H1 (cell line): Measurements from ENCODE around the gene LIN54. TPM values are rescaled to one million over a fixed set of nuclear protein-coding genes. Genes with fewer than 3 reads are reported as not detected.

Source experiments
- CTCF ChIA-PET: fragments of 300-600 bp; sonication (Branson Sonifier 250); formaldehyde crosslinking; loops from one replicate; lab custom pipeline; 2021; ENCODE audit not compliant: partially characterized antibody; lab: Charles Lee
- POLR2A ChIA-PET: fragments of 300-600 bp; sonication (Branson Sonifier 250); formaldehyde crosslinking; loops from one replicate; lab custom pipeline; 2021; ENCODE audit warnings: inconsistent platforms; ENCODE audit not compliant: partially characterized antibody; lab: Charles Lee
- DNase-seq, 2 experiments: peaks; one replicate each; pipeline versions ENCODE4 v3.0.0 to v3.0.0-alpha.2; 2010 to 2022; ENCODE audit warnings: low spot score in 2 of 2, low read depth in 1 of 2, mixed read lengths in 1 of 2
- FAIRE-seq: peaks from 2 replicates; lab custom pipeline; 2011; peaks lifted over from hg19 to GRCh38; lab: Jason Lieb, UNC
- H2AFZ ChIP-seq: 2 replicates; pipeline ENCODE4 v1.8.1; 2012; ENCODE audit warnings: low read length, inconsistent platforms
- H2AK5ac ChIP-seq: 2 replicates; pipeline ENCODE4 v1.6.1; 2013; ENCODE audit warnings: low read depth, low read length
- H2BK120ac ChIP-seq: replicated peaks from 2 replicates; pipeline ENCODE3; 2013; ENCODE audit warnings: low read depth, low read length, inconsistent platforms
- H2BK12ac ChIP-seq: 2 replicates; pipeline ENCODE4 v1.6.1; 2013; ENCODE audit warnings: low read depth, low read length
- H2BK15ac ChIP-seq: 2 replicates; pipeline ENCODE4 v1.6.1; 2013; ENCODE audit warnings: low read length
- H2BK20ac ChIP-seq: 2 replicates; pipeline ENCODE4 v1.6.1; 2013; ENCODE audit warnings: low read length
- H2BK5ac ChIP-seq: 2 replicates; pipeline ENCODE4 v1.6.1; 2013; ENCODE audit warnings: low read depth, low read length
- H3K14ac ChIP-seq: 2 replicates; pipeline ENCODE4 v1.6.1; 2013; ENCODE audit warnings: inconsistent platforms; ENCODE audit not compliant: insufficient read length
- H3K18ac ChIP-seq: 2 replicates; pipeline ENCODE4 v1.6.1; 2013; ENCODE audit warnings: low read length; ENCODE audit errors: extremely low read depth
- H3K23ac ChIP-seq: 2 replicates; pipeline ENCODE4 v1.6.1; 2013; ENCODE audit warnings: inconsistent platforms; ENCODE audit not compliant: insufficient read length
- H3K23me2 ChIP-seq: 2 replicates; pipeline ENCODE4 v1.6.1; 2013; ENCODE audit warnings: low read depth, low read length
- H3K27ac ChIP-seq: 2 replicates; pipeline ENCODE4 v1.6.1; 2011; ENCODE audit warnings: low read depth, low read length, inconsistent platforms
- H3K27me3 ChIP-seq, 4 experiments: replicated peaks in 1 of 4; 1 replicate in 1 of 4; 2 replicates in 3 of 4; pipeline versions ENCODE4 v1.6.1 to v1.8.1; 2011 to 2013; ENCODE audit warnings: low read length in 3 of 4, mild to moderate bottlenecking in 3 of 4, inconsistent platforms in 2 of 4, mixed read lengths in 2 of 4, moderate library complexity in 1 of 4; ENCODE audit not compliant: control insufficient read depth in 3 of 4, insufficient read depth in 3 of 4; ENCODE audit errors: extremely low read depth in 1 of 4
- H3K36me3 ChIP-seq, 4 experiments: 2 replicates each; pipeline versions ENCODE4 v1.6.1 to v1.8.1; 2011 to 2013; ENCODE audit warnings: mild to moderate bottlenecking in 4 of 4, low read length in 3 of 4, moderate library complexity in 2 of 4, control low read depth in 1 of 4, inconsistent platforms in 1 of 4; ENCODE audit not compliant: insufficient read depth in 4 of 4, control insufficient read depth in 2 of 4
- H3K4ac ChIP-seq: replicated peaks from 2 replicates; pipeline ENCODE3; 2013; ENCODE audit warnings: low read length, low read depth, mixed read lengths, inconsistent platforms; ENCODE audit not compliant: insufficient read length
- H3K4me1 ChIP-seq, 4 experiments: replicated peaks in 1 of 4; 1 replicate in 1 of 4; 2 replicates in 3 of 4; pipeline versions ENCODE4 v1.6.1 to v1.8.1; 2011 to 2013; ENCODE audit warnings: low read length in 3 of 4, inconsistent platforms in 2 of 4, mixed read lengths in 1 of 4; ENCODE audit not compliant: insufficient read depth in 4 of 4, control insufficient read depth in 3 of 4
- H3K4me2 ChIP-seq, 2 experiments: 2 replicates each; pipeline versions ENCODE4 v1.6.1 to v1.8.1; 2011 to 2013; ENCODE audit warnings: low read depth in 2 of 2, low read length in 2 of 2, control low read depth in 1 of 2, inconsistent platforms in 1 of 2, mild to moderate bottlenecking in 1 of 2; ENCODE audit not compliant: insufficient read depth in 1 of 2
- H3K4me3 ChIP-seq, 4 experiments: fragments of 200-600, 300-600 bp in 1 of 4; sonication (generic), shearing (Covaris generic), sonication (Bioruptor Twin) in 1 of 4; 2 replicates each; pipeline versions ENCODE4 v1.5.1 to v1.8.1; 2011 to 2016; ENCODE audit warnings: low read length in 4 of 4, low read depth in 3 of 4, control low read depth in 2 of 4, inconsistent platforms in 2 of 4, mild to moderate bottlenecking in 2 of 4, mixed read lengths in 1 of 4, moderate library complexity in 1 of 4; ENCODE audit not compliant: insufficient read depth in 2 of 4; ENCODE audit errors: extremely low read depth in 1 of 4
- H3K56ac ChIP-seq: replicated peaks from 2 replicates; pipeline ENCODE3; 2013; ENCODE audit warnings: low read depth, mild to moderate bottlenecking, mixed read lengths, low read length, inconsistent platforms; ENCODE audit not compliant: insufficient read length
- H3K79me1 ChIP-seq: 2 replicates; pipeline ENCODE4 v1.6.1; 2013; ENCODE audit warnings: low read depth, low read length, control low read depth
- H3K79me2 ChIP-seq, 2 experiments: 2 replicates each; pipeline versions ENCODE4 v1.6.1 to v1.8.1; 2012 to 2013; ENCODE audit warnings: low read length in 2 of 2, mild to moderate bottlenecking in 2 of 2, inconsistent platforms in 1 of 2; ENCODE audit not compliant: insufficient read depth in 2 of 2, control insufficient read depth in 1 of 2
- H3K9ac ChIP-seq, 4 experiments: replicated peaks in 1 of 4; 1 replicate in 1 of 4; 2 replicates in 3 of 4; pipeline versions ENCODE4 v1.6.1 to v1.8.1; 2011 to 2013; ENCODE audit warnings: low read depth in 3 of 4, low read length in 3 of 4, control low read depth in 2 of 4, mild to moderate bottlenecking in 2 of 4, moderate library complexity in 2 of 4, inconsistent platforms in 1 of 4; ENCODE audit errors: extremely low read depth in 1 of 4
- H3K9me3 ChIP-seq, 2 experiments: 2 replicates each; pipeline versions ENCODE4 v1.6.1 to v1.8.1; 2012 to 2013; ENCODE audit warnings: mild to moderate bottlenecking in 2 of 2, moderate library complexity in 2 of 2, control low read depth in 1 of 2, inconsistent platforms in 1 of 2, low read depth in 1 of 2, low read length in 1 of 2, mixed read lengths in 1 of 2; ENCODE audit not compliant: insufficient read depth in 2 of 2
- H4K20me1 ChIP-seq, 2 experiments: replicated peaks in 1 of 2; 2 replicates each; pipeline versions ENCODE3 to v1.8.1; 2011 to 2013; ENCODE audit warnings: inconsistent platforms in 2 of 2, low read length in 2 of 2, mild to moderate bottlenecking in 1 of 2; ENCODE audit not compliant: insufficient read depth in 2 of 2, control insufficient read depth in 1 of 2
- H4K5ac ChIP-seq: 2 replicates; pipeline ENCODE4 v1.6.1; 2013; ENCODE audit warnings: low read length, low read depth, mixed read lengths, inconsistent platforms; ENCODE audit not compliant: insufficient read length
- H4K8ac ChIP-seq: 2 replicates; pipeline ENCODE4 v1.8.0; 2013; ENCODE audit warnings: mild to moderate bottlenecking, moderate library complexity, low read length, inconsistent platforms; ENCODE audit not compliant: insufficient read depth; ENCODE audit errors: extremely low read depth
- H4K91ac ChIP-seq: replicated peaks from 2 replicates; pipeline ENCODE3; 2013; ENCODE audit warnings: low read length, mixed read lengths, inconsistent platforms; ENCODE audit not compliant: insufficient read length
- GABPA ChIP-seq: IDR thresholded peaks from 2 replicates; pipeline ENCODE4 v1.6.1; 2011; ENCODE audit warnings: mild to moderate bottlenecking, low read length, moderate library complexity, borderline replicate concordance; ENCODE audit not compliant: insufficient read depth
- KDM5A ChIP-seq: fragments of 200-600 bp; IDR thresholded peaks from 2 replicates; pipeline ENCODE4 v1.7.1; 2012; ENCODE audit warnings: mild to moderate bottlenecking, low read length, inconsistent platforms, mixed read lengths
- POLR2A ChIP-seq, 2 experiments: IDR thresholded peaks; 1 replicate in 1 of 2; 2 replicates in 1 of 2; pipeline ENCODE4 v1.6.1; 2011; ENCODE audit warnings: low read depth in 2 of 2, low read length in 2 of 2, mild to moderate bottlenecking in 2 of 2; ENCODE audit errors: control extremely low read depth in 1 of 2
- RAD21 ChIP-seq, 2 experiments: IDR thresholded peaks in 1 of 2; conservative IDR thresholded peaks in 1 of 2; 2 replicates each; pipeline ENCODE4 v1.6.1; 2011; ENCODE audit warnings: low read depth in 2 of 2, low read length in 2 of 2, improper control_type of control experiment in 1 of 2, inconsistent platforms in 1 of 2, mild to moderate bottlenecking in 1 of 2, moderate library complexity in 1 of 2
- RFX5 ChIP-seq: IDR thresholded peaks from 2 replicates; pipeline ENCODE4 v1.6.1; 2011; ENCODE audit warnings: low read depth, low read length, improper control_type of control experiment, borderline replicate concordance
- TCF12 ChIP-seq: IDR thresholded peaks from 2 replicates; pipeline ENCODE4 v1.6.1; 2011; ENCODE audit warnings: low read depth, mild to moderate bottlenecking, low read length
- WGBS, 2 experiments: shearing (Covaris generic) in 1 of 2; methylation state at CpG; one replicate each; pipeline versions ENCODE4 v1.1.6 to v1.1.7; 2013 to 2015; ENCODE audit warnings: low lambda C conversion rate in 2 of 2, mixed read lengths in 2 of 2, inconsistent platforms in 1 of 2, low coverage in 1 of 2, missing lambda C conversion rate in 1 of 2; ENCODE audit not compliant: insufficient replicate concordance in 2 of 2, insufficient coverage in 1 of 2, insufficient read length in 1 of 2; ENCODE audit errors: extremely low coverage in 1 of 2, missing lambda C conversion rate in 1 of 2; 5-methylcytosine and 5-hydroxymethylcytosine counted together
- polyA plus RNA-seq, 7 experiments: library from polyadenylated mRNA; depleted of rRNA in 3 of 7; stranded (reverse) in 5 of 7; unstranded in 2 of 7; fragments of >200 nt in 5 of 7; fragments of 200-250 nt in 2 of 7; gene quantifications; 1 replicate in 5 of 7; 2 replicates in 1 of 7; 4 replicates in 1 of 7; pipeline versions ENCODE4 v1.2.1 to v1.2.3, GENCODE V29; 2011 to 2013; ENCODE audit warnings: missing spikeins in 2 of 7, mixed read lengths in 2 of 7
- total RNA-seq: library from RNA; stranded (reverse); fragmentation: NEBNext Ultra II Directional; extraction: Animal tissue kit (Norgen Biotek cat#: 25700); gene quantifications from 2 replicates; pipeline ENCODE4 v1.2.1, GENCODE V29; 2021

The LIN54 gene
- total and polyA plus RNA-seq, 2 of the 8 experiments (the other 6 are each of a cell fraction or from before 2014, with no cell fraction given), result 5.7 to 11.1 TPM

DNA sequence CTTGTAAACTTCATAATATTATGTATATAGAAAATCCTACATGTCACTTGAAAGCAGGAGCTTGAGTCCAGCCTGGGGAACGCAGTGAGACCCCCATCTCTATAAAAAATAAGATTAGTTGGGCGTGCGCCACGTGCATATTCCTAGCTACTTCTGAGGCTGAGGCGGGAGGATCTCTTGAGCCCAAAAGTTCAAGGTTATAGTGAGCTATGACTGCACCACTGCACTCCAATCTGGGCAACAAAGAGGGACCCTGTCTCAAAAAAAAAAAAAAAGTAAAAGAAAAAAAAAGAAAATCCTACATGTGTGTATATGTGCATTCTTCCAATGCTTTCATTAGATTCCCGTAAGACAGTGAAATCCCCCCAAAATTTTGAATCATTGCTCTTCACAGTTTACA is 121.3 kb downstream of the LIN54 start:
- Histone ChIP-seq H3K9ac (no peak overlapping the region), H3K79me1 (no peaks in the 10 kb centered on the region), H2BK20ac (no peak overlapping the region), H2BK15ac (no peak overlapping the region), H2BK12ac (no peak overlapping the region), H3K4me3 (peak overlapping the region; percentile 93 to 100 (median 96); a peak in 5 of 8 replicates), H3K23ac (no peak overlapping the region), H3K9me3 (no peaks in the 10 kb centered on the region), H3K4me1 (peaks cover 0 to 3% (median 1%) of the 10 kb centered on the region in 4 experiments; a peak in 2 of 7 replicates), H2BK120ac (no peak overlapping the region), H3K18ac (no peak overlapping the region), H3K27me3 (no peaks in the 10 kb centered on the region), H3K56ac (no peak overlapping the region), H3K79me2 (peaks cover 5 to 65% of the 10 kb centered on the region in 2 experiments), H4K91ac (no peak overlapping the region), H2BK5ac (no peak overlapping the region), H4K5ac (no peak overlapping the region), H3K4ac (no peak overlapping the region), H3K4me2 (peak overlapping the region; percentile 74 to 77; a peak in 2 of 4 replicates), H4K8ac (no peak overlapping the region), H3K23me2 (peaks cover 2% of the 10 kb centered on the region), H3K27ac (no peak overlapping the region), H2AK5ac (no peak overlapping the region), H4K20me1 (peaks cover 3 to 5% of the 10 kb centered on the region in 2 experiments), H2AFZ (no peak overlapping the region), H3K14ac (no peak overlapping the region), H3K36me3 (peaks cover 6 to 15% (median 9%) of the 10 kb centered on the region in 4 experiments; a peak in 7 of 8 replicates)
- DNase-seq (no peak), FAIRE-seq (no peak)
- ChIA-PET CTCF (interaction anchor here (1.0 kb wide), 1 partner anchor 15 kb away, joined by 3 read pairs; no protein-coding TSS in a partner anchor), POLR2A (interaction anchor here (1.0 to 9.1 kb wide), 2 partner anchors 10 to 12 kb away, joined by 4 to 86 read pairs; partner anchors contain the start of gene THAP9)
- WGBS, 2 experiments, result 83% methylated on average over 6 of the region's 6 CpGs; no CpG with 5 or more reads in 1 of the 2 experiments
- TF ChIP-seq TCF12 (no peak), POLR2A (IDR thresholded peaks at IDR 0.05; ENCODE audit: control extremely low read depth in 1 of 2, low read depth in 2 of 2, low read length in 2 of 2) (no peak), KDM5A (no peak), RAD21 (IDR thresholded peaks at IDR 0.05 in 1 of 2, conservative IDR thresholded peaks at IDR 0.05 in 1 of 2; ENCODE audit: low read depth in 2 of 2, low read length in 2 of 2) (no peak), GABPA (no peak), RFX5 (no peak)
